Measurements from ENCODE around the gene SEMA4F.
"Not testable (repeated sequence)": the region's sequence is repeated elsewhere in the genome, so short reads cannot be mapped to it uniquely, and the experiment has no call there.

The SEMA4F gene

GRCh38 chr2:74653985-74654882 is at the start of gene SEMA4F:
SEMA4F (plus strand) TSS chr2:74654247; CDS start chr2:74654377, 130 bp downstream.
- peak; percentile 95 for DNase-seq

GRCh38 chr2:74606927-74607326 is 47.1 kb upstream of the SEMA4F start:
- no peak for DNase-seq

GRCh38 chr2:74617122-74617521 is 36.9 kb upstream of the SEMA4F start:
- no peak for DNase-seq

GRCh38 chr2:74618410-74619083 is 35.5 kb upstream of the SEMA4F start:
- DNase-seq = no peak

GRCh38 chr2:74619651-74620297 is 34.3 kb upstream of the SEMA4F start:
- DNase-seq = no peak

GRCh38 chr2:74620671-74621070 is 33.4 kb upstream of the SEMA4F start:
- DNase-seq = no peak

- no peak for DNase-seq
Observed at GRCh38 chr2:74625658-74626425, 28.2 kb upstream of the SEMA4F start.

GRCh38 chr2:74628538-74629105 is 25.4 kb upstream of the SEMA4F start:
- DNase-seq = no peak

- not testable (repeated sequence) for DNase-seq
Observed at GRCh38 chr2:74630454-74630853, 23.6 kb upstream of the SEMA4F start.

GRCh38 chr2:74632209-74632938 is 21.7 kb upstream of the SEMA4F start:
- no peak for DNase-seq

- no peak for DNase-seq
Observed at GRCh38 chr2:74632939-74633312, 21.1 kb upstream of the SEMA4F start.

GRCh38 chr2:74639550-74639949 is 14.5 kb upstream of the SEMA4F start:
- DNase-seq = no peak

GRCh38 chr2:74645344-74645743 is 8.7 kb upstream of the SEMA4F start:
- no peak for DNase-seq

- no peak for DNase-seq
Observed at GRCh38 chr2:74646201-74646600, 7.8 kb upstream of the SEMA4F start.

- DNase-seq = no peak
Observed at GRCh38 chr2:74646834-74647482, 7.1 kb upstream of the SEMA4F start.

GRCh38 chr2:74648009-74648443 is 6.0 kb upstream of the SEMA4F start, which contains the start of gene M1AP:
M1AP (minus strand) TSS chr2:74648330; CDS start chr2:74640275, 8,055 bp downstream.
- DNase-seq = peak in 1 of 2 donors; percentile 19

- DNase-seq = no peak
Observed at GRCh38 chr2:74653589-74653984, 460 bp upstream of the SEMA4F start.

- DNase-seq = no peak
Observed at GRCh38 chr2:74655579-74655978, 1.5 kb downstream of the SEMA4F start.

- no peak for DNase-seq
Observed at GRCh38 chr2:74658516-74658915, 4.5 kb downstream of the SEMA4F start.

- no peak for DNase-seq
Observed at GRCh38 chr2:74659462-74659861, 5.4 kb downstream of the SEMA4F start.

GRCh38 chr2:74668087-74668486 is 14.0 kb downstream of the SEMA4F start:
- no peak for DNase-seq
